B cell (primary cell): Measurements from ENCODE around the gene SYNJ2. TPM values are rescaled to one million over a fixed set of nuclear protein-coding genes. Genes with fewer than 3 reads are reported as not detected.

Experiments
- ATAC-seq: fragments of 200-7000 bp; cut with Tn5 transposase; one replicate; pipeline ENCODE4 v1.10.0; 2021; ENCODE audit warnings: low read depth, mild to moderate bottlenecking, moderate number of reproducible peaks, moderate library complexity
- CTCF ChIA-PET: fragments of 350-600 bp; sonication (Branson Sonifier 250); formaldehyde crosslinking; loops from one replicate; lab custom pipeline; 2021; ENCODE audit warnings: antibody characterized with exemption, inconsistent platforms; lab: Charles Lee
- POLR2A ChIA-PET: fragments of 350-600 bp; sonication (Branson Sonifier 250); formaldehyde crosslinking; loops from one replicate; lab custom pipeline; 2021; ENCODE audit warnings: antibody characterized with exemption; lab: Charles Lee
- DNase-seq: peaks from one replicate; pipeline ENCODE4 v3.0.0; 2013
- H2AFZ ChIP-seq: 2 replicates; pipeline ENCODE4 v1.6.1; 2012; ENCODE audit warnings: mild to moderate bottlenecking, low read depth, low read length; ENCODE audit not compliant: insufficient read depth, poor library complexity, severe bottlenecking
- H3K27ac ChIP-seq, 2 donors: 1 replicate in 1 of 2; 2 replicates in 1 of 2; pipeline ENCODE4 v1.5.1; 2012 to 2013; ENCODE audit warnings: low read length in 2 of 2, mild to moderate bottlenecking in 2 of 2, moderate library complexity in 1 of 2
- H3K27me3 ChIP-seq, 4 experiments: fragments of 200-600 bp in 1 of 4; sonication (generic) in 1 of 4; replicated peaks in 1 of 4; 1 replicate in 2 of 4; 2 replicates in 2 of 4; pipeline versions ENCODE4 v1.6.1 to v1.7.0; 2013 to 2016; ENCODE audit warnings: low read length in 3 of 4, mild to moderate bottlenecking in 2 of 4, mixed read lengths in 1 of 4, moderate library complexity in 1 of 4; ENCODE audit not compliant: insufficient read depth in 4 of 4, control insufficient read depth in 3 of 4; ENCODE audit errors: control extremely low read depth in 1 of 4
- H3K36me3 ChIP-seq, 2 experiments: replicated peaks in 1 of 2; 1 replicate in 1 of 2; 2 replicates in 1 of 2; pipeline versions ENCODE4 v1.6.1 to v1.7.1; 2013; ENCODE audit warnings: low read length in 1 of 2; ENCODE audit not compliant: insufficient read depth in 2 of 2, control insufficient read depth in 1 of 2; ENCODE audit errors: control extremely low read depth in 1 of 2, extremely low read depth in 1 of 2
- H3K4me1 ChIP-seq, 2 donors: fragments of 200-600 bp in 1 of 2; sonication (generic) in 1 of 2; 1 replicate in 1 of 2; 2 replicates in 1 of 2; pipeline versions ENCODE4 v1.5.1 to v1.6.1; 2013 to 2017; ENCODE audit warnings: low read length in 2 of 2; ENCODE audit not compliant: control insufficient read depth in 2 of 2, insufficient read depth in 2 of 2
- H3K4me2 ChIP-seq: replicated peaks from 2 replicates; pipeline ENCODE3; 2012; ENCODE audit warnings: mild to moderate bottlenecking, low read depth, low read length; ENCODE audit not compliant: poor library complexity, severe bottlenecking
- H3K4me3 ChIP-seq, 5 experiments: fragments of 200-600 bp in 1 of 5; sonication (generic) in 1 of 5; 1 replicate in 3 of 5; 2 replicates in 2 of 5; pipeline versions ENCODE4 v1.5.1 to v1.7.0; 2011 to 2016; ENCODE audit warnings: low read length in 4 of 5, mild to moderate bottlenecking in 4 of 5, low read depth in 2 of 5, control low read depth in 1 of 5, moderate library complexity in 1 of 5; ENCODE audit not compliant: insufficient read depth in 1 of 5; ENCODE audit errors: control extremely low read depth in 1 of 5, extremely low read depth in 1 of 5
- H3K79me2 ChIP-seq: fragments of 200-600 bp; sonication (generic); one replicate; pipeline ENCODE4 v1.6.0; 2016; ENCODE audit warnings: low read length; ENCODE audit not compliant: control insufficient read depth, insufficient read depth
- H3K9ac ChIP-seq: fragments of 200-600 bp; sonication (generic); 2 replicates; pipeline ENCODE4 v1.6.1; 2017; ENCODE audit warnings: mild to moderate bottlenecking, low read length, moderate library complexity
- H3K9me3 ChIP-seq, 3 donors: one replicate each; pipeline versions ENCODE4 v1.6.1 to v1.7.1; 2013; ENCODE audit warnings: low read length in 2 of 3; ENCODE audit not compliant: control insufficient read depth in 2 of 3, insufficient read depth in 1 of 3; ENCODE audit errors: control extremely low read depth in 1 of 3
- H4K20me1 ChIP-seq: 2 replicates; pipeline ENCODE4 v1.6.0; 2012; ENCODE audit warnings: mild to moderate bottlenecking, low read length; ENCODE audit not compliant: insufficient read depth, control insufficient read depth, poor library complexity, severe bottlenecking
- H3K27ac Mint-ChIP-seq: one replicate; pipeline ENCODE4 v1.8.0; 2021; ENCODE audit warnings: mixed read lengths
- H3K27me3 Mint-ChIP-seq: one replicate; pipeline ENCODE4 v1.8.0; 2021; ENCODE audit warnings: mixed read lengths
- H3K4me1 Mint-ChIP-seq: one replicate; pipeline ENCODE4 v1.8.0; 2021; ENCODE audit warnings: mixed read lengths
- H3K4me3 Mint-ChIP-seq: one replicate; pipeline ENCODE4 v1.8.0; 2021; ENCODE audit warnings: mixed read lengths
- H3K9me3 Mint-ChIP-seq: one replicate; pipeline ENCODE4 v1.8.0; 2022; ENCODE audit warnings: mixed read lengths; ENCODE audit not compliant: insufficient read depth
- CTCF ChIP-seq: fragments of 200-600 bp; IDR thresholded peaks from one replicate; pipeline ENCODE4 v1.8.0; 2022; ENCODE audit warnings: antibody characterized with exemption, mild to moderate bottlenecking
- EZH2 ChIP-seq: IDR thresholded peaks from 2 replicates; pipeline ENCODE4 v1.6.1; 2012; ENCODE audit warnings: borderline replicate concordance, low read depth, mild to moderate bottlenecking, moderate library complexity, low read length; ENCODE audit not compliant: insufficient read depth, poor library complexity, severe bottlenecking
- WGBS: methylation state at CpG from one replicate; pipeline ENCODE4 v1.1.5; 2013; ENCODE audit warnings: missing lambda C conversion rate; ENCODE audit not compliant: insufficient coverage; 5-methylcytosine and 5-hydroxymethylcytosine counted together
- intact Hi-C: fragments of 100-400 bp; cut with micrococcal nuclease; formaldehyde crosslinking; loops from one replicate; pipeline ENCODE4 v1.10.0; 2022
- polyA plus RNA-seq: library from polyadenylated mRNA; depleted of rRNA; stranded (reverse); fragments of >200 nt; gene quantifications from 2 replicates; pipeline ENCODE4 v1.2.3, GENCODE V29; 2012
- total RNA-seq, 2 donors: library from RNA; stranded (reverse); fragments of 120-200 nt in 1 of 2; gene quantifications; 1 replicate in 1 of 2; 2 replicates in 1 of 2; pipeline versions ENCODE4 v1.2.3 to v1.2.4, GENCODE V29; 2013 to 2022

The SYNJ2 gene
- total and polyA plus RNA-seq, 2 donors (not counting 1 experiment from before 2014, with no cell fraction given): 5.2 to 11.4 TPM

GRCh38 chr6:158028421-158028820, 46.8 kb downstream of the SYNJ2 start:
- Histone ChIP-seq H4K20me1 (no peaks in the 10 kb centered on the region), H3K36me3 (peaks cover 0 to 2% of the 10 kb centered on the region in 2 experiments), H3K4me2 (no peak overlapping the region), H3K27ac (no peak overlapping the region), H3K9ac (no peak overlapping the region), H3K27me3 (no peaks in the 10 kb centered on the region), H3K79me2 (no peaks in the 10 kb centered on the region), H3K9me3 (no peaks in the 10 kb centered on the region), H3K4me3 (no peak overlapping the region), H3K4me1 (peaks cover 25 to 37% of the 10 kb centered on the region in 2 donors), H2AFZ (no peak overlapping the region)
- Mint-ChIP-seq H3K27ac (peak overlapping the region; percentile 6), H3K9me3 (no peaks in the 10 kb centered on the region), H3K4me1 (peaks cover 42% of the 10 kb centered on the region), H3K27me3 (no peaks in the 10 kb centered on the region), H3K4me3 (no peak overlapping the region)
- no peak for ATAC-seq
- ChIA-PET CTCF (interaction anchor here (1.1 to 1.2 kb wide), 2 partner anchors 15 to 47 kb away, joined by 3 read pairs; partner anchors contain the start of gene SYNJ2), POLR2A (interaction anchor here (0.6 kb wide), 1 partner anchor 202 kb away, joined by 4 read pairs; no protein-coding TSS in a partner anchor)
- DNase-seq: no peak
- 96% methylated on average over 8 of the region's 9 CpGs for WGBS
- no peak for TF ChIP-seq EZH2
- TF ChIP-seq CTCF: no peak
- intact Hi-C loops: loop anchor here (5.0 kb wide), 1 partner anchor 44 kb away; no protein-coding TSS in a partner anchor

- H3K79me2 ChIP-seq: no peaks in the 10 kb centered on the region
- no peaks in the 10 kb centered on the region for H4K20me1 ChIP-seq
- H3K27ac ChIP-seq: no peak overlapping the region
- no peaks in the 10 kb centered on the region for H3K9me3 ChIP-seq
- Mint-ChIP-seq H3K27me3 (no peaks in the 10 kb centered on the region), H3K4me3 (no peak overlapping the region), H3K27ac (peak overlapping the region; percentile 10), H3K9me3 (no peaks in the 10 kb centered on the region), H3K4me1 (peaks cover 42% of the 10 kb centered on the region)
- H2AFZ ChIP-seq: no peak overlapping the region
- H3K36me3 ChIP-seq: peaks cover 0 to 4% of the 10 kb centered on the region in 2 experiments
- no peaks in the 10 kb centered on the region for H3K27me3 ChIP-seq
- DNase-seq: no peak
- intact Hi-C loops: loop anchor here (5.0 kb wide), 1 partner anchor 43 kb away; no protein-coding TSS in a partner anchor
- 98% methylated on average over 6 of the region's 8 CpGs for WGBS
- H3K9ac ChIP-seq: no peak overlapping the region
- POLR2A ChIA-PET: no interaction called here
- peaks cover 25 to 37% of the 10 kb centered on the region in 2 donors for H3K4me1 ChIP-seq
- CTCF ChIA-PET: interaction anchor here (1.1 to 1.2 kb wide), 2 partner anchors 16 to 47 kb away, joined by 3 read pairs; partner anchors contain the start of gene SYNJ2
- no peak overlapping the region for H3K4me2 ChIP-seq
- TF ChIP-seq CTCF (no peak), EZH2 (no peak)
- no peak overlapping the region for H3K4me3 ChIP-seq
- no peak for ATAC-seq
Measured at GRCh38 chr6:158028876-158029275, 47.2 kb downstream of the SYNJ2 start.
